Sigmoid colon (tissue), 7 donors: ENCODE data around the gene SPATA17. TPM values are rescaled to one million over a fixed set of nuclear protein-coding genes. Genes with fewer than 3 reads are reported as not detected.

Experiments
- DNase-seq: peaks from one replicate; pipeline ENCODE4 v3.0.0-alpha.2; 2019
- H3K27ac ChIP-seq, 4 donors: fragments of 200-600 bp; sonication (generic); one replicate each; pipeline ENCODE4 v1.5.1; 2016 to 2019; ENCODE audit warnings: mild to moderate bottlenecking in 1 of 4
- H3K27me3 ChIP-seq, 3 donors: fragments of 200-600 bp; sonication (generic); one replicate each; pipeline ENCODE4 v1.5.1; 2019; ENCODE audit warnings: mild to moderate bottlenecking in 1 of 3
- H3K36me3 ChIP-seq, 4 donors: fragments of 200-600 bp; sonication (generic); one replicate each; pipeline ENCODE4 v1.5.1; 2016 to 2019
- H3K4me1 ChIP-seq, 4 donors: fragments of 200-600 bp; sonication (generic); one replicate each; pipeline ENCODE4 v1.5.1; 2017 to 2019
- H3K4me3 ChIP-seq, 4 donors: fragments of 200-600 bp; sonication (generic); one replicate each; pipeline ENCODE4 v1.5.1; 2017 to 2019; ENCODE audit warnings: mild to moderate bottlenecking in 2 of 4, moderate library complexity in 1 of 4
- H3K9me3 ChIP-seq, 4 donors: fragments of 200-600 bp in 3 of 4; sonication (generic) in 3 of 4; one replicate each; pipeline versions ENCODE4 v1.5.1 to v1.6.1; 2013 to 2019
- EP300 ChIP-seq, 4 donors: sonication (generic); formaldehyde crosslinking; IDR thresholded peaks; one replicate each; pipeline ENCODE4 v1.6.1; 2017; ENCODE audit warnings: antibody characterized with exemption in 4 of 4
- POLR2A ChIP-seq, 2 donors: fragments of 450-650 bp; IDR thresholded peaks; one replicate each; pipeline ENCODE4 v1.6.1; 2016; ENCODE audit warnings: antibody characterized with exemption in 2 of 2, mild to moderate bottlenecking in 2 of 2, moderate library complexity in 2 of 2
- POLR2AphosphoS5 ChIP-seq, 4 donors: sonication (generic); formaldehyde crosslinking; IDR thresholded peaks; one replicate each; pipeline ENCODE4 v1.6.1; 2017; ENCODE audit warnings: antibody characterized with exemption in 4 of 4
- WGBS, 2 donors: extraction: QIAGEN DNeasy Blood & Tissue Kit; methylation state at CpG; one replicate each; pipeline ENCODE4 v1.1.7; 2013; 5-methylcytosine and 5-hydroxymethylcytosine counted together
- intact Hi-C: fragments of 100-400 bp; cut with DNase I; formaldehyde crosslinking; loops from one replicate; pipeline ENCODE4 v1.15.1; 2023
- polyA plus RNA-seq, 3 donors: library from polyadenylated mRNA; stranded (reverse); fragments of 200-250 nt; gene quantifications; one replicate each; pipeline ENCODE4 v1.2.3, GENCODE V29; 2013
- total RNA-seq, 4 donors: library from RNA; depleted of rRNA; stranded (reverse); fragments of >200 nt; gene quantifications; one replicate each; pipeline ENCODE4 v1.1.0, GENCODE V29; 2016
- TF ChIP-seq, protein P1 (sequence below), 4 experiments: fragments of 450-650 bp in 3 of 4; fragments of 200-600 bp in 1 of 4; IDR thresholded peaks; one replicate each; pipeline ENCODE4 v1.5.1; 2016 to 2019; ENCODE audit warnings: antibody characterized with exemption in 4 of 4, mild to moderate bottlenecking in 3 of 4, moderate library complexity in 2 of 4
- donor health status: healthy with polysubstance abuse.
- donor health status: Bipolar disorder and iron deficiency.
- donor health status: healthy.

The SPATA17 gene
- total and polyA plus RNA-seq, 7 donors = 0.41 to 1.1 (median 0.47) TPM; not detected in 4

DNA sequence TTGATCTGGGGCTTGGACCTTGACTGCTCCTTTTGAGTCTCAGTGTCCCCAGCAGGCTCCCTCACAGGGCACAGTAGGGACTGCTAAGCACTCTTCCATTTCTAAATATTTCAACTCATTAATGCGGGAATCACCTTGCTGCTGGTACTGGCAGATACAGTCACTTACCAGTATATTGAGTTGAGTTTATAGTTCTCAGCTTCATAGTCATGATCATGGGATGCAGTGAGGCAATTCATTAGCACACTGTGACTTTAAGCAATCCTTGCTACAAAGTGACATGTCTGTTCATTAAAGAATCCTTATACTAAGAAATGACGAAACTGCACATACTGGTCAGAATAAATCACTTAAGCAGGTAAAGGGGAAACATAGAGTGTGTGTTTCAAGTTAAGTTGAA is 240.8 kb downstream of the SPATA17 start:
- WGBS, 2 donors = 91 to 92% methylated on average over 2 of the region's 2 CpGs
- TF ChIP-seq EP300 (IDR thresholded peaks at IDR 0.05) = no peak
- no peak for TF ChIP-seq POLR2AphosphoS5 (IDR thresholded peaks at IDR 0.05)
- no peak for TF ChIP-seq POLR2A (IDR thresholded peaks at IDR 0.05)
- TF ChIP-seq, protein P1, sequence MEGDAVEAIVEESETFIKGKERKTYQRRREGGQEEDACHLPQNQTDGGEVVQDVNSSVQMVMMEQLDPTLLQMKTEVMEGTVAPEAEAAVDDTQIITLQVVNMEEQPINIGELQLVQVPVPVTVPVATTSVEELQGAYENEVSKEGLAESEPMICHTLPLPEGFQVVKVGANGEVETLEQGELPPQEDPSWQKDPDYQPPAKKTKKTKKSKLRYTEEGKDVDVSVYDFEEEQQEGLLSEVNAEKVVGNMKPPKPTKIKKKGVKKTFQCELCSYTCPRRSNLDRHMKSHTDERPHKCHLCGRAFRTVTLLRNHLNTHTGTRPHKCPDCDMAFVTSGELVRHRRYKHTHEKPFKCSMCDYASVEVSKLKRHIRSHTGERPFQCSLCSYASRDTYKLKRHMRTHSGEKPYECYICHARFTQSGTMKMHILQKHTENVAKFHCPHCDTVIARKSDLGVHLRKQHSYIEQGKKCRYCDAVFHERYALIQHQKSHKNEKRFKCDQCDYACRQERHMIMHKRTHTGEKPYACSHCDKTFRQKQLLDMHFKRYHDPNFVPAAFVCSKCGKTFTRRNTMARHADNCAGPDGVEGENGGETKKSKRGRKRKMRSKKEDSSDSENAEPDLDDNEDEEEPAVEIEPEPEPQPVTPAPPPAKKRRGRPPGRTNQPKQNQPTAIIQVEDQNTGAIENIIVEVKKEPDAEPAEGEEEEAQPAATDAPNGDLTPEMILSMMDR (IDR thresholded peaks at IDR 0.05) = no peak
- Histone ChIP-seq H3K36me3 (no peaks in the 10 kb centered on the region), H3K9me3 (no peaks in the 10 kb centered on the region), H3K4me1 (no peaks in the 10 kb centered on the region), H3K27ac (no peak overlapping the region), H3K4me3 (no peak overlapping the region), H3K27me3 (no peaks in the 10 kb centered on the region)
- no peak for DNase-seq
- intact Hi-C loops = no loop called here

DNA sequence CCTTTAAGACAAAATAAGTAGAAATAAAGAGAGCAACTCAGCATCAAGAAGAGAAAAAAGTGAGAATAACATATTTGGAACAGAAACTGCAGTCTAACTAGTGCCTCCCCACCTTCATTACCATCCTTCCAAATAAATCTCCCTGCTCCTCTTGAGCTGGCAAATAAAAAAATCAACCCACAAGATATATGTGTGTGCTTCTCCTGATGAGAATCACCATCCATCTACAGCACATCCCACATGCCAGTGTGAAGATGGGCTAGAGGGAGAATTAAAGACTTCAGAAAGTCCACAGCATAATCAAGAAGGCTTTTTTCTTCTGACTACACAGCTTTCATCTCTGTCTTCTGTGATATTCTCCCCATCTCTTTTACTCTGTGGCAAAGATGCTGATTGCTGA is 244.1 kb downstream of the SPATA17 start:
- Histone ChIP-seq H3K9me3 (no peaks in the 10 kb centered on the region), H3K36me3 (no peaks in the 10 kb centered on the region), H3K27me3 (no peaks in the 10 kb centered on the region), H3K4me1 (no peaks in the 10 kb centered on the region), H3K4me3 (no peak overlapping the region), H3K27ac (no peak overlapping the region)
- intact Hi-C loops = no loop called here
- no peak for DNase-seq
- TF ChIP-seq POLR2A (IDR thresholded peaks at IDR 0.05) (no peak), EP300 (IDR thresholded peaks at IDR 0.05) (no peak), POLR2AphosphoS5 (IDR thresholded peaks at IDR 0.05) (no peak)
- TF ChIP-seq, protein P1 (IDR thresholded peaks at IDR 0.05) = no peak

DNA sequence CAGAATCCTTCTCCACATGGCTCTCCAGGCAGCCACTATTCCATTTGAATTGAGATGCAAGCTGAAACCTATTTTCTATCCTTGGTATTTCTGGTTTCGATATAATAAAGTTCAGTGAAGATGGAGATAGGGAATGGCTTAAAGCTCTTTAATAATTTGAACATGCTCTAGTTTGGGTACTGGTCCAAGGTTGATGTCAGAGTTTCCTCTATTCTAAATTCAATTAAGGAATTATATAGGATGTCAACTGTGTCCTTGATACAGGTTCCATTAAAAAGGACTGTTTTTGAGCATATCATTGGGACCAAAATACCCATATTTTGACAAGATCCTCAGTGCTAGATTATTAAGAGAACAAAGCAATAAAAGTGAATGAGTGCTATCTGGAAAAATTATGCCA is 245.3 kb downstream of the SPATA17 start:
- Histone ChIP-seq H3K4me1 (no peaks in the 10 kb centered on the region), H3K27me3 (no peaks in the 10 kb centered on the region), H3K4me3 (no peak overlapping the region), H3K27ac (no peak overlapping the region), H3K36me3 (no peaks in the 10 kb centered on the region), H3K9me3 (no peaks in the 10 kb centered on the region)
- TF ChIP-seq EP300 (IDR thresholded peaks at IDR 0.05) (no peak), POLR2AphosphoS5 (IDR thresholded peaks at IDR 0.05) (no peak), POLR2A (IDR thresholded peaks at IDR 0.05) (no peak)
- TF ChIP-seq, protein P1 (IDR thresholded peaks at IDR 0.05) = no peak
- whole genome bisulfite sequencing, 2 donors = 96% methylated on average over 1 of the region's 1 CpG
- no peak for DNase-seq
- intact Hi-C loops = no loop called here

DNA sequence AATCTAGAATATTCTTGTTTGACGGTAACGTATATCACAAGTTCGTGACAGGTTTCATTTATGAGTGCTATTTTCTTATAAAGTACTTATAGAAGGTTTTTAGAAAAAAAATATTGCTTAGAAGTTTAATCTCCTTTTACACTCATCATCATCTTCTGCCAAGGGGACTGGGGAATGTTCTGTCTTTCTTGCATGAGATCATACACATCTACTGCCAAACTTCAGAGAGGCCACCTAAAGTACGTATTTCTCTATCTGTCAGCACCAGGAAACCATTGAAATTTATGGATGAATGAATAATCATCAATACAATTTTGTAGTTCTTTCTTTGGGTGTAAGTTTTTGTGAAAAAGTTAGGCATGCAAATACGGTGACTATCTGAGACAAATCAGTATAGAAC is 245.8 kb downstream of the SPATA17 start:
- no peak for DNase-seq
- H3K36me3 ChIP-seq = no peaks in the 10 kb centered on the region
- H3K27ac ChIP-seq = no peak overlapping the region
- intact Hi-C loops = no loop called here
- no peaks in the 10 kb centered on the region for H3K4me1 ChIP-seq
- TF ChIP-seq EP300 (IDR thresholded peaks at IDR 0.05) (no peak), POLR2A (IDR thresholded peaks at IDR 0.05) (no peak), POLR2AphosphoS5 (IDR thresholded peaks at IDR 0.05) (no peak)
- TF ChIP-seq, protein P1 (IDR thresholded peaks at IDR 0.05) = no peak
- no peaks in the 10 kb centered on the region for H3K27me3 ChIP-seq
- no peak overlapping the region for H3K4me3 ChIP-seq
- H3K9me3 ChIP-seq = no peaks in the 10 kb centered on the region
- WGBS, 2 donors = 74 to 85% methylated on average over 5 of the region's 5 CpGs

DNA sequence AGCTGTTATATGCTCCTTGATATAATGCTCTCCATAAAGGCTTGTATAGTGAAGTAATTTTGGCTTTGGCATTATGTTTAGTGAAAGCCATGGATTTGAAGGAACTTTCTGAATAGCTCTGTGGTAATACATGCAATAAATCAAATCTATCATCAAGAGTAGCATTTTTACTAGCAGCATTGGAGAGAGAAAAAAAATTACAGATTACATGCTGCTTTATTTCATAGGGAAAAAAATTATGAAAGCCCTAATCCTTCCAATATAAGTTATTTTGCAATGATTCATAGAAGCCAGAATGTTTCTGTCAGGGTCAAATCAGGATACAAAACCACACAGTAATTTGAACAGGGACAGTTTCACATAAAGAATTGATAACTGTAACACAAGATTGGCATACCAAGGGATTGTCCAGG is 250.0 kb downstream of the SPATA17 start:
- intact Hi-C loops = no loop called here
- Histone ChIP-seq H3K27me3 (no peaks in the 10 kb centered on the region), H3K4me3 (no peak overlapping the region), H3K4me1 (no peaks in the 10 kb centered on the region), H3K27ac (no peak overlapping the region), H3K36me3 (no peaks in the 10 kb centered on the region), H3K9me3 (no peaks in the 10 kb centered on the region)
- TF ChIP-seq POLR2A (IDR thresholded peaks at IDR 0.05) = no peak
- TF ChIP-seq, protein P1 (IDR thresholded peaks at IDR 0.05) = no peak
- no peak for TF ChIP-seq POLR2AphosphoS5 (IDR thresholded peaks at IDR 0.05)
- TF ChIP-seq EP300 (IDR thresholded peaks at IDR 0.05) = no peak
- DNase-seq = no peak
